Thoracic aorta (tissue), 2 donors: Measurements from ENCODE around the gene GLOD5. TPM values are rescaled to one million over a fixed set of nuclear protein-coding genes. Genes with fewer than 3 reads are reported as not detected.

Experiments
- ATAC-seq: fragments of 150-250 bp; one replicate; pipeline ENCODE4 v1.8.0; 2017; ENCODE audit warnings: low read depth; ENCODE audit not compliant: insufficient number of reproducible peaks, low FRiP score
- DNase-seq: peaks from one replicate; pipeline ENCODE4 v3.0.0-alpha.2; 2020; ENCODE audit warnings: low spot score
- H3K27ac ChIP-seq, 2 donors: fragments of 200-600 bp; sonication (generic); 1 replicate in 1 of 2; 2 replicates in 1 of 2; pipeline ENCODE4 v1.5.1; 2016; ENCODE audit warnings: mild to moderate bottlenecking in 2 of 2, moderate library complexity in 2 of 2
- H3K27me3 ChIP-seq: fragments of 200-600 bp; sonication (generic); replicated peaks from 2 replicates; pipeline ENCODE4 v1.6.0; 2016; ENCODE audit warnings: mild to moderate bottlenecking; ENCODE audit not compliant: insufficient read depth
- H3K36me3 ChIP-seq: fragments of 200-600 bp; sonication (generic); one replicate; pipeline ENCODE4 v1.5.1; 2016
- H3K4me1 ChIP-seq, 2 donors: fragments of 200-600 bp; sonication (generic); 1 replicate in 1 of 2; 2 replicates in 1 of 2; pipeline versions ENCODE4 v1.5.1 to v1.6.0; 2016; ENCODE audit warnings: low read depth in 2 of 2, mild to moderate bottlenecking in 1 of 2; ENCODE audit not compliant: control insufficient read depth in 1 of 2
- H3K4me3 ChIP-seq: fragments of 200-600 bp; sonication (generic); 2 replicates; pipeline ENCODE4 v1.5.1; 2016; ENCODE audit warnings: mild to moderate bottlenecking
- H3K9me3 ChIP-seq: fragments of 200-600 bp; sonication (generic); 2 replicates; pipeline ENCODE4 v1.5.1; 2016
- CTCF ChIP-seq: fragments of 200-600 bp; sonication (generic); IDR thresholded peaks from one replicate; pipeline ENCODE4 v1.5.1; 2019; ENCODE audit warnings: antibody characterized with exemption
- total RNA-seq, 2 donors: library from RNA; depleted of rRNA; stranded (reverse); fragments of >200 nt; gene quantifications; one replicate each; pipeline versions ENCODE4 v1.1.0 to v1.2.3, GENCODE V29; 2016

Gene GLOD5
- total RNA-seq, 2 donors from 2014 or later, result not detected

GRCh38 chrX:48741834-48742233, 19.7 kb upstream of the GLOD5 start:
- H3K27me3 ChIP-seq, result no peaks in the 10 kb centered on the region
- DNase-seq (no peak), ATAC-seq (no peak)
- peaks cover 0 to under 1% of the 10 kb centered on the region in 2 donors for H3K4me1 ChIP-seq
- no peak for TF ChIP-seq CTCF
- H3K9me3 ChIP-seq, result no peaks in the 10 kb centered on the region
- H3K36me3 ChIP-seq, result no peaks in the 10 kb centered on the region
- H3K4me3 ChIP-seq, result no peak overlapping the region
- H3K27ac ChIP-seq, result no peak overlapping the region

GRCh38 chrX:48745222-48745621, 16.3 kb upstream of the GLOD5 start:
- Histone ChIP-seq H3K36me3 (no peaks in the 10 kb centered on the region), H3K9me3 (no peaks in the 10 kb centered on the region), H3K27ac (no peak overlapping the region), H3K4me1 (no peaks in the 10 kb centered on the region), H3K4me3 (no peak overlapping the region), H3K27me3 (no peaks in the 10 kb centered on the region)
- no peak for ATAC-seq
- DNase-seq, result no peak
- TF ChIP-seq CTCF, result no peak

GRCh38 chrX:48747415-48748016, 14.0 kb upstream of the GLOD5 start:
- Histone ChIP-seq H3K9me3 (no peaks in the 10 kb centered on the region), H3K27me3 (no peaks in the 10 kb centered on the region), H3K4me1 (no peaks in the 10 kb centered on the region), H3K27ac (no peak overlapping the region), H3K4me3 (no peak overlapping the region), H3K36me3 (no peaks in the 10 kb centered on the region)
- no peak for TF ChIP-seq CTCF
- ATAC-seq (no peak), DNase-seq (no peak)

- no peak for DNase-seq
- H3K36me3 ChIP-seq, result no peaks in the 10 kb centered on the region
- H3K9me3 ChIP-seq, result no peaks in the 10 kb centered on the region
- H3K27me3 ChIP-seq, result no peaks in the 10 kb centered on the region
- ATAC-seq, result no peak
- no peak overlapping the region for H3K27ac ChIP-seq
- TF ChIP-seq CTCF, result no peak
- H3K4me3 ChIP-seq, result no peak overlapping the region
- no peaks in the 10 kb centered on the region for H3K4me1 ChIP-seq
Observed at GRCh38 chrX:48749182-48749581, 12.4 kb upstream of the GLOD5 start.

- no peak for ATAC-seq
- Histone ChIP-seq H3K4me1 (no peaks in the 10 kb centered on the region), H3K27ac (no peak overlapping the region), H3K4me3 (no peak overlapping the region), H3K9me3 (no peaks in the 10 kb centered on the region), H3K36me3 (no peaks in the 10 kb centered on the region), H3K27me3 (no peaks in the 10 kb centered on the region)
- DNase-seq, result no peak
- TF ChIP-seq CTCF, result no peak
Observed at GRCh38 chrX:48751343-48751742, 10.2 kb upstream of the GLOD5 start.
